ENCODE data around the gene ZNF467.

GRCh38 chr7:149780636-149781419 is 7.4 kb upstream of the ZNF467 start:
- TF ChIP-seq CTCF (conservative IDR thresholded peaks at IDR 0.05; ENCODE audit: low read depth in 2 of 2) (no peak), JUNB (IDR thresholded peaks at IDR 0.05; ENCODE audit: unreplicated experiment) (no peak), EZH2 (IDR thresholded peaks at IDR 0.05; ENCODE audit: low read depth, unreplicated experiment) (no peak), POLR2AphosphoS5 (IDR thresholded peaks at IDR 0.05; ENCODE audit: low read depth) (no peak), CREB1 (CRISPR knock-in tag; IDR thresholded peaks at IDR 0.05; ENCODE audit: low read depth) (no peak), REST (IDR thresholded peaks at IDR 0.05; ENCODE audit: unreplicated experiment) (no peak), EZH2phosphoT487 (IDR thresholded peaks at IDR 0.05; ENCODE audit: unreplicated experiment) (no peak)
